Activated gamma-delta T cell treated with Interleukin-2 at 50 U/mL for 16 hours (primary cell): Measurements from ENCODE around the gene PRDM2.

Source experiments
- DNase-seq: peaks from one replicate; pipeline ENCODE4 v3.0.0-alpha.2; 2020

Gene PRDM2

GRCh38 chr1:13766592-13767564, 66.9 kb downstream of the PRDM2 start:
- DNase-seq: no peak

GRCh38 chr1:13769212-13769611, 69.2 kb downstream of the PRDM2 start:
- no peak for DNase-seq

GRCh38 chr1:13769830-13770229, 69.8 kb downstream of the PRDM2 start:
- DNase-seq: no peak

GRCh38 chr1:13770743-13771142, 70.8 kb downstream of the PRDM2 start:
- DNase-seq: no peak

- no peak for DNase-seq
Observed at GRCh38 chr1:13771745-13772144, 71.8 kb downstream of the PRDM2 start.

- DNase-seq: no peak
Observed at GRCh38 chr1:13772271-13772670, 72.3 kb downstream of the PRDM2 start.

- DNase-seq: no peak
Observed at GRCh38 chr1:13774121-13774520, 74.1 kb downstream of the PRDM2 start.

- no peak for DNase-seq
Observed at GRCh38 chr1:13775459-13775858, 75.5 kb downstream of the PRDM2 start.

GRCh38 chr1:13775916-13776315, 75.9 kb downstream of the PRDM2 start:
- DNase-seq: no peak

GRCh38 chr1:13778431-13778830, 78.4 kb downstream of the PRDM2 start:
- DNase-seq: no peak

- no peak for DNase-seq
Observed at GRCh38 chr1:13779930-13780329, 79.9 kb downstream of the PRDM2 start.

GRCh38 chr1:13780780-13781179, 80.8 kb downstream of the PRDM2 start:
- DNase-seq: no peak

GRCh38 chr1:13781228-13781627, 81.2 kb downstream of the PRDM2 start:
- no peak for DNase-seq

GRCh38 chr1:13781907-13782633, 82.1 kb downstream of the PRDM2 start:
- no peak for DNase-seq

- no peak for DNase-seq
Observed at GRCh38 chr1:13782634-13783360, 82.8 kb downstream of the PRDM2 start.

GRCh38 chr1:13783551-13783950, 83.6 kb downstream of the PRDM2 start:
- DNase-seq: no peak

- DNase-seq: no peak
Observed at GRCh38 chr1:13784971-13785370, 85.0 kb downstream of the PRDM2 start.

GRCh38 chr1:13786541-13786940, 86.6 kb downstream of the PRDM2 start:
- no peak for DNase-seq

- no peak for DNase-seq
Observed at GRCh38 chr1:13788795-13789194, 88.8 kb downstream of the PRDM2 start.

GRCh38 chr1:13790290-13791030, 90.5 kb downstream of the PRDM2 start:
- no peak for DNase-seq

GRCh38 chr1:13792419-13792818, 92.4 kb downstream of the PRDM2 start:
- DNase-seq: no peak

GRCh38 chr1:13793088-13793730, 93.2 kb downstream of the PRDM2 start:
- DNase-seq: no peak
